GM23248 (cell line): Measurements from ENCODE around the gene SLC6A1. TPM values are rescaled to one million over a fixed set of nuclear protein-coding genes. Genes with fewer than 3 reads are reported as not detected.

ENCODE experiments used
- DNase-seq: peaks from one replicate; pipeline ENCODE4 v3.0.0-alpha.2; 2015
- H2AFZ ChIP-seq: fragments of 200-600 bp; sonication (generic); 2 replicates; pipeline ENCODE4 v1.6.1; 2016; ENCODE audit warnings: antibody characterized with exemption
- H3F3A ChIP-seq: fragments of 200-600 bp; sonication (generic); 2 replicates; pipeline ENCODE4 v1.6.1; 2016; ENCODE audit warnings: mild to moderate bottlenecking, antibody characterized with exemption, mixed run types; ENCODE audit not compliant: insufficient read depth
- H3K27ac ChIP-seq: fragments of 200-600 bp; sonication (generic); 2 replicates; pipeline ENCODE4 v1.5.1; 2016; ENCODE audit warnings: mild to moderate bottlenecking
- H3K27me3 ChIP-seq: fragments of 200-600 bp; sonication (generic); replicated peaks from 2 replicates; pipeline ENCODE4 v1.6.1; 2016; ENCODE audit warnings: mild to moderate bottlenecking; ENCODE audit not compliant: insufficient read depth
- H3K36me3 ChIP-seq: fragments of 200-600 bp; sonication (generic); 2 replicates; pipeline ENCODE4 v1.6.1; 2016; ENCODE audit warnings: low read depth, mild to moderate bottlenecking
- H3K4me1 ChIP-seq: fragments of 200-600 bp; sonication (generic); 2 replicates; pipeline ENCODE4 v1.6.1; 2016; ENCODE audit warnings: mild to moderate bottlenecking; ENCODE audit not compliant: insufficient read depth
- H3K4me2 ChIP-seq: fragments of 200-600 bp; sonication (generic); one replicate; pipeline ENCODE4 v1.6.1; 2016; ENCODE audit warnings: mild to moderate bottlenecking; ENCODE audit not compliant: unreplicated experiment
- H3K4me3 ChIP-seq: fragments of 200-600 bp; sonication (generic); 2 replicates; pipeline ENCODE4 v1.5.1; 2016; ENCODE audit warnings: mild to moderate bottlenecking
- H3K79me2 ChIP-seq: fragments of 200-600 bp; sonication (generic); 2 replicates; pipeline ENCODE4 v1.6.1; 2016; ENCODE audit warnings: mild to moderate bottlenecking; ENCODE audit not compliant: insufficient read depth
- H3K9ac ChIP-seq: fragments of 200-600 bp; sonication (generic); 2 replicates; pipeline ENCODE4 v1.6.1; 2016; ENCODE audit warnings: mild to moderate bottlenecking
- H3K9me2 ChIP-seq: fragments of 200-600 bp; sonication (generic); 2 replicates; pipeline ENCODE4 v1.6.1; 2016; ENCODE audit warnings: mixed run types, mild to moderate bottlenecking, moderate library complexity; ENCODE audit not compliant: insufficient read depth
- H3K9me3 ChIP-seq: fragments of 200-600 bp; sonication (generic); one replicate; pipeline ENCODE4 v1.6.1; 2017; ENCODE audit warnings: low read depth
- H4K20me1 ChIP-seq: fragments of 200-600 bp; sonication (generic); 2 replicates; pipeline ENCODE4 v1.6.0; 2016; ENCODE audit not compliant: insufficient read depth
- EZH2 ChIP-seq: fragments of 200-600 bp; sonication (generic); IDR thresholded peaks from 2 replicates; pipeline ENCODE4 v1.6.1; 2018; ENCODE audit warnings: antibody characterized with exemption, mild to moderate bottlenecking; ENCODE audit not compliant: insufficient read depth, poor library complexity, severe bottlenecking
- EZH2phosphoT487 ChIP-seq: fragments of 200-600 bp; sonication (generic); IDR thresholded peaks from 2 replicates; pipeline ENCODE4 v1.6.1; 2018; ENCODE audit warnings: antibody characterized with exemption, moderate library complexity, mild to moderate bottlenecking, low read depth; ENCODE audit not compliant: insufficient read depth
- WGBS, 2 experiments: methylation state at CpG; one replicate each; pipeline ENCODE4 v1.1.6; 2015 to 2017; ENCODE audit warnings: low lambda C conversion rate in 2 of 2, low coverage in 1 of 2; ENCODE audit errors: missing lambda C conversion rate in 2 of 2; 5-methylcytosine and 5-hydroxymethylcytosine counted together
- in situ Hi-C: fragments of 300-500 bp; cut with MboI; formaldehyde crosslinking; loops from 2 replicates; pipeline ENCODE4 v1.15.0; 2020
- polyA plus RNA-seq: library from polyadenylated mRNA; unstranded; fragments of >200 nt; fragmentation: Nextera tagmentation; extraction: Ambion mirVana; gene quantifications from 2 replicates; pipeline ENCODE4 v1.2.1, GENCODE V29; 2016
- total RNA-seq: library from RNA; depleted of rRNA; stranded (reverse); fragments of >200 nt; shearing (Covaris generic); gene quantifications from 2 replicates; pipeline ENCODE4 v1.2.3, GENCODE V29; 2014

The SLC6A1 gene
- total and polyA plus RNA-seq, 2 experiments from 2014 or later, result not detected

DNA sequence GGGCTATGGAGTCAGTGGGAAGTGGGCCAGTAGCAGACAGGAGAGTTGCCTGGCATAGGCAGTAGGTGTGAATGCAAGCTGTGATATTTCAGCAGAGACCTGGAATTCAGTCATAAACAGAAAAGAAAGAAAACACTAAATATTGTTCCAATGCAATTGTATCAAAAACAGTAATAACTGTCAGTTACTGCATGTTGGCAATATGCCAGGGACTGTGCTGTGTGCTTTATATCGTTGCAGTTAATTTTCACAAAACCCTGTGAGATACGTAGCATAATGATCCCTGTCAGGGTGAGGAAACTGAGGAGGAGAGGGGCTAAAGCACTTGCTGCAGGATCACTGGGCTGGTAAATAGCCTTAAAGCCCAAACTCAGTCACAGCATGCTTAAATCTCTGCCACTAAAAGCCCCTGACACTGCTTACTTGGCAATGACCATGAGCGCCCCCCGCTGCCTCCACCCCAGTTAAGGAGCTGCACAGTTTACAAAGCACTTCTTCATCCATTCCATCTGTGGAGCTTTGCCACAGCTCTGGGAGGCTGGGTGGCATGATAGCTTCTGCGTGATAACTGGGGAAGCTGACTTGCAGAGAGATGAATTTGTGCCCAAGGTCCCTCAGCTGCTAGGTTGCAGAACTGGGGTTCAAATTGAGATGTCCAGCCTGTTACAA is 3.9 kb downstream of the SLC6A1 start:
- H3K9me3 ChIP-seq, result no peaks in the 10 kb centered on the region
- H3F3A ChIP-seq, result no peaks in the 10 kb centered on the region
- no peaks in the 10 kb centered on the region for H4K20me1 ChIP-seq
- H3K79me2 ChIP-seq, result no peaks in the 10 kb centered on the region
- H3K27ac ChIP-seq, result no peak overlapping the region
- in situ Hi-C loops, result no loop called here
- no peaks in the 10 kb centered on the region for H3K36me3 ChIP-seq
- 43 to 48% methylated on average over 5 of the region's 5 CpGs for WGBS, 2 experiments
- no peak overlapping the region for H3K4me2 ChIP-seq
- peaks cover 43% of the 10 kb centered on the region for H3K27me3 ChIP-seq
- no peak overlapping the region for H3K9ac ChIP-seq
- H3K9me2 ChIP-seq, result no peaks in the 10 kb centered on the region
- no peak overlapping the region for H2AFZ ChIP-seq
- no peak for DNase-seq
- no peak for TF ChIP-seq EZH2
- no peak for TF ChIP-seq EZH2phosphoT487
- H3K4me3 ChIP-seq, result no peak overlapping the region
- H3K4me1 ChIP-seq, result no peaks in the 10 kb centered on the region

DNA sequence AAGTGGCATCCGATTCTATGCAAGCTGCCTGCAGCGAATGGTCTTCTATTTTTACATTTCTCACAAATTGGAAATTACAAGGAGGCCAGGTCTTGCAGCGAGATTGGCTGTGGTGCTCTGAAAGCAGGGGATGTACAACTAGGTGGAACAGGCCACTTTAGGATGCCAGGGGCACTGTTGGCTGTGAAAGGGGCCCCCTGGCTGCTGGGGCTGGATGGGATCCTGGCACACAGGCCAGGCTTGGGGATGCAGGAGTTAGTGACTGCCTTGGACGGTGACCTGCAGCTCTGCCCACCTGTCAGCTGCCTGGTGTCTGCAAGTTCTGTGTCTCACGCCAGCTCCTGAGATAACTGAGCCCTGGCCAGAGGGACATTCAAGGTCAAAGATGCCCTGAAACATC is 4.6 kb downstream of the SLC6A1 start:
- Histone ChIP-seq H3K4me2 (no peak overlapping the region), H3K27me3 (peaks cover 43% of the 10 kb centered on the region), H3K4me1 (no peaks in the 10 kb centered on the region), H3K36me3 (no peaks in the 10 kb centered on the region), H4K20me1 (no peaks in the 10 kb centered on the region), H3K9me3 (no peaks in the 10 kb centered on the region), H3K27ac (no peak overlapping the region), H3K9ac (no peak overlapping the region), H3K4me3 (no peak overlapping the region), H2AFZ (no peak overlapping the region), H3K9me2 (no peaks in the 10 kb centered on the region), H3K79me2 (no peaks in the 10 kb centered on the region), H3F3A (no peaks in the 10 kb centered on the region)
- DNase-seq, result no peak
- in situ Hi-C loops, result no loop called here
- TF ChIP-seq EZH2phosphoT487, result no peak
- no peak for TF ChIP-seq EZH2
- 41 to 54% methylated on average over 5 of the region's 5 CpGs for WGBS, 2 experiments

DNA sequence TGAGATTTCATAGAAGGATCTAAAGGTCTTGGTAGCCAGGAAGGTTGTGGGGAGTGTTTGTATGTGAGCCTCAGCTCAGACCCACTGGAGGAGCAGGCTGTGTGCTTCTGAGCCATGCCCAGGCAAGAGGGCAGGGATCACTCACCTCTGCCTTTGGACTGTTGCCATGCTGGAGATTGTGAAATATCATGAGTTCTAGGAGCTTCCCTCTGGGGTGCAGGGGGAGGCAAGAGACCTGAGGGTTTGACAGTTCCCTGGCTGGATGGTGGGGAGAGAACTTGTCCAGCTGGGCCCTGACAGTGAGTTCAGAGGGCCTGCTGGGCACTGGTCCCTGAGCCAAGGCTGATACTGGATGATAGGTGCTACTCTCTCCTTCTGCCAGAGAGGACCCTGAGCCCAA is 6.0 kb downstream of the SLC6A1 start:
- Histone ChIP-seq H3K9ac (no peak overlapping the region), H3K4me2 (no peak overlapping the region), H3K36me3 (no peaks in the 10 kb centered on the region), H2AFZ (no peak overlapping the region), H3F3A (no peaks in the 10 kb centered on the region), H3K27me3 (peaks cover 39% of the 10 kb centered on the region), H3K79me2 (no peaks in the 10 kb centered on the region), H3K27ac (no peak overlapping the region), H4K20me1 (no peaks in the 10 kb centered on the region), H3K9me3 (no peaks in the 10 kb centered on the region), H3K4me3 (no peak overlapping the region), H3K4me1 (no peaks in the 10 kb centered on the region), H3K9me2 (no peaks in the 10 kb centered on the region)
- no peak for DNase-seq
- in situ Hi-C loops, result no loop called here
- no peak for TF ChIP-seq EZH2phosphoT487
- TF ChIP-seq EZH2, result no peak

DNA sequence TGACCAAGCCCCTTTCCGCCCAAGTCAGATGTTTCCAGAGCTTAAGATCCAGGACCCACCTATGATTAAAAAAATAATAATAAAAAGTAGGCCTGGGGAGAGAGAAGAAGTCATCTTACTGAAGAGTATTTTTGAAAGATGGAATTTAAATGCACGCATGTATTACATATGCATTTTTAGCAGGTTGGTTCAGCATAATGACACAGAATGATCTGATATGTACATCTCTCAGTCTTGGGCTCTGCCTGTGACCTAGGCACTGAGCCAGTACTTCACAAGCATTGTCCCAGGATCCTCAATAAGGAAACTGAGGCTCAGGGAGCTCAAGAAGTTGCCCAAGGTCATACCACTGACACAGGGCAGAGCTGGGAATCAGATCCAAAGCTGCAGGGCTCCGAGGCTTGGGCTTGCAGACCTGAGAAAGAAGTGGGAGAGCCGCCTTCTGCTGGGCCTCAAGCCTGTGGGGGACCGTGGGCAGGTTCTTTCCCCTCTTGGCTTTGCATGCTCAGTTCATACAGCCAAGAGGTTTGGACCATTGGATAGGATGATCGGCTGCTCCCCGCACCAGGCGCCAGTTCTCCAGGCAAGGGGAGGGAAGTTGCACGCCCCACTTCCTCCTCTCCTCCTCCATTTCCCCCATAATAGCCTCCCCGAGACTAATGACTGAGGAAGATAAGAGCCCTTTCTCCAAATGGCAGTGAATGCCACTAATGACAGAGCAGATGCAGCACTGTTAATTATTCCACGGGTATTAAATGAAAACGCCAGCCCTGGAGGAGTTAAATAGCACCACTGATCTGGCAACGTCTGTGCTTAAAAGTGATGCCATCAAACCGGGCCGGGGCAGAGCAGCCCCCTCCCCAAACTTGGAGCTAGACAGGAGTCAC is 6.9 kb downstream of the SLC6A1 start:
- DNase-seq, result no peak
- Histone ChIP-seq H3K4me2 (no peak overlapping the region), H3K79me2 (no peaks in the 10 kb centered on the region), H3K4me3 (no peak overlapping the region), H3K4me1 (no peaks in the 10 kb centered on the region), H3K27me3 (peaks cover 32% of the 10 kb centered on the region), H4K20me1 (no peaks in the 10 kb centered on the region), H3K9ac (no peak overlapping the region), H3K36me3 (no peaks in the 10 kb centered on the region), H3K9me3 (no peaks in the 10 kb centered on the region), H3K27ac (no peak overlapping the region), H3F3A (no peaks in the 10 kb centered on the region), H2AFZ (no peak overlapping the region), H3K9me2 (no peaks in the 10 kb centered on the region)
- 50 to 57% methylated on average over 15 of the region's 15 CpGs for WGBS, 2 experiments
- in situ Hi-C loops, result no loop called here
- TF ChIP-seq EZH2 (no peak), EZH2phosphoT487 (no peak)
